ENCODE results near the gene ROBO1.

DNA sequence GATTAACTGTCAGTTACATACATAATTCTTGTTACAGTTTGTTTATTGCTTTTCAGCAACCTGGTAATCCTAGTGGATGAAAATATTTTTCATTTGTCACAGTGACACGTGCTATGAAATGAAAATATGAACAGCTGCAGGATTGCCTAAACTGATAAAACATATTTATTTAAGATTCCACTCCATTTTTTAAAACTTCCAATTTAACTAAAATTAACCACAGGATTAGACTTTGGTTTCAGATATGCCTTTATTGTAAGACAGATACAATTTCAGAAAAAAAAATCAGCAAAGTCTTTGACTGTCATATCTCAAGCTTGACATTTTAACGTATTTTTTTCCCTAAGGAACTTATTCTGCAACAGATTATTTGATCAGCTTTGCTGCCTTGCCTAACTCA, 550.7 kb downstream of the ROBO1 start:
- TF ChIP-seq, protein P1, sequence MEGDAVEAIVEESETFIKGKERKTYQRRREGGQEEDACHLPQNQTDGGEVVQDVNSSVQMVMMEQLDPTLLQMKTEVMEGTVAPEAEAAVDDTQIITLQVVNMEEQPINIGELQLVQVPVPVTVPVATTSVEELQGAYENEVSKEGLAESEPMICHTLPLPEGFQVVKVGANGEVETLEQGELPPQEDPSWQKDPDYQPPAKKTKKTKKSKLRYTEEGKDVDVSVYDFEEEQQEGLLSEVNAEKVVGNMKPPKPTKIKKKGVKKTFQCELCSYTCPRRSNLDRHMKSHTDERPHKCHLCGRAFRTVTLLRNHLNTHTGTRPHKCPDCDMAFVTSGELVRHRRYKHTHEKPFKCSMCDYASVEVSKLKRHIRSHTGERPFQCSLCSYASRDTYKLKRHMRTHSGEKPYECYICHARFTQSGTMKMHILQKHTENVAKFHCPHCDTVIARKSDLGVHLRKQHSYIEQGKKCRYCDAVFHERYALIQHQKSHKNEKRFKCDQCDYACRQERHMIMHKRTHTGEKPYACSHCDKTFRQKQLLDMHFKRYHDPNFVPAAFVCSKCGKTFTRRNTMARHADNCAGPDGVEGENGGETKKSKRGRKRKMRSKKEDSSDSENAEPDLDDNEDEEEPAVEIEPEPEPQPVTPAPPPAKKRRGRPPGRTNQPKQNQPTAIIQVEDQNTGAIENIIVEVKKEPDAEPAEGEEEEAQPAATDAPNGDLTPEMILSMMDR (IDR thresholded peaks at IDR 0.05) = no peak
- TF ChIP-seq ZFX (IDR thresholded peaks at IDR 0.05; ENCODE audit: borderline replicate concordance) = no peak
